ENCODE data around the gene WDR43. TPM values are rescaled to one million over a fixed set of nuclear protein-coding genes. Genes with fewer than 3 reads are reported as not detected.

The WDR43 gene
- total and polyA plus RNA-seq, 7 experiments from 2014 or later: 44.4 to 75.0 (median 60.4) TPM

DNA sequence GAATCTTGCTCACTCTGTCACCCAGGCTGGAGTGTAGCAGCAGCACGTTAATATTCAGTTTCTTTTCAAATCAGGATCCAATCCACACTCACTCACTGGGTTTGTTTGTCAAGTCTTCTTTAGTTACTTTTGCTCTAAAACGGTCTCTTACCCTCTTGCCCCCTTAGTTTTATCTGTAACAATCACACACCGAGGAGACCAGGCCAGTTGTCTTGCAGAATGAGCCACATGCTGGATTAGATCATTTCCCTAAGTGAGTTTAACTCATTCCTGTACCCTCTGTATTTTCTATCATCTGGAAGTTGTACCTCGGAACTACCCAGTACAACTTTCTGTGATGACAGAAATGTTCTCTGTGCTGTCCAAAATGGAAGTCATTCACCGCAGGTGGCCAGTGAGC is 65.9 kb downstream of the WDR43 start:
- intact Hi-C loops (cut with micrococcal nuclease): no loop called here
- Histone ChIP-seq H3K4me1 (ENCODE audit: control insufficient read depth in 2 of 2, insufficient read depth in 2 of 2, low read length in 2 of 2) (no peaks in the 10 kb centered on the region), H3K27me3 (ENCODE audit: control insufficient read depth in 2 of 2, insufficient read depth in 2 of 2, low read length in 2 of 2) (no peaks in the 10 kb centered on the region), H3K36me3 (ENCODE audit: control insufficient read depth in 2 of 3, insufficient read depth in 3 of 3, low read length in 3 of 3) (no peaks in the 10 kb centered on the region), H3K27ac (ENCODE audit: low read depth, low read length) (no peak overlapping the region), H3K4me3 (ENCODE audit: low read length) (no peak overlapping the region), H3K9me3 (ENCODE audit: control insufficient read depth in 2 of 3, low read length in 3 of 3) (no peaks in the 10 kb centered on the region)
- no peak overlapping the region for H3K27ac Mint-ChIP-seq
- CTCF ChIA-PET: interaction anchor here (0.6 to 1.7 kb wide), 2 partner anchors 58 to 157 kb away, joined by 3 to 4 read pairs; no protein-coding TSS in a partner anchor
- no peak for ATAC-seq
- peaks cover 0 to 18% (median 4%) of the 10 kb centered on the region in 7 donors for H3K4me1 Mint-ChIP-seq
- H3K9me3 Mint-ChIP-seq: no peaks in the 10 kb centered on the region
- H3K27me3 Mint-ChIP-seq: peaks cover 0 to 11% (median 0%) of the 10 kb centered on the region in 5 donors
- no peaks in the 10 kb centered on the region for H3K36me3 Mint-ChIP-seq
- DNase-seq: no peak
- POLR2A ChIA-PET: no interaction called here
- no peak overlapping the region for H3K4me3 Mint-ChIP-seq

DNA sequence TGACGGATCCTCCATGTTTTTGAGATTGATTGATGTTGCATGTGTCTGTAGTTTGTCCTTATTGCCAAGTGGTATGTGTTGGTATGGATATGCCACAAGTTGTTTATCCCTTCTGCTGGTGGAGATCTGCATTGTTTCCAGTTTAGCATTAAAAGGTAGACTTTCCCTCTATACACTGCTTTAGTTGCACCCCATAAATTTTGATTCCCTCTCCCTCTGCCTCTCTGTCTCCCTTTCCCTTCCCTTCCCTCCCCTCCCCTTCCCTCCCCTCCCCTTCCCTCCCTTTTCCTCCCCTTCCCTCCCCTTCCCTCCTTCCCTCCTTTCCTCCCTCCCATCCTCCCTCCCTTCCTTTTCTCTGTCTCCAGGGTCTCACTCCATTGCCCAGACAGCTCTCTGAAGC is 68.0 kb downstream of the WDR43 start:
- ChIA-PET POLR2A (no interaction called here), CTCF (no interaction called here)
- no peaks in the 10 kb centered on the region for H3K9me3 Mint-ChIP-seq
- no peak for ATAC-seq
- Histone ChIP-seq H3K36me3 (ENCODE audit: control insufficient read depth in 2 of 3, insufficient read depth in 3 of 3, low read length in 3 of 3) (no peaks in the 10 kb centered on the region), H3K27me3 (ENCODE audit: control insufficient read depth in 2 of 2, insufficient read depth in 2 of 2, low read length in 2 of 2) (no peaks in the 10 kb centered on the region), H3K4me3 (ENCODE audit: low read length) (no peak overlapping the region), H3K4me1 (ENCODE audit: control insufficient read depth in 2 of 2, insufficient read depth in 2 of 2, low read length in 2 of 2) (no peaks in the 10 kb centered on the region), H3K27ac (ENCODE audit: low read depth, low read length) (no peak overlapping the region), H3K9me3 (ENCODE audit: control insufficient read depth in 2 of 3, low read length in 3 of 3) (no peaks in the 10 kb centered on the region)
- peaks cover 0 to 9% (median 0%) of the 10 kb centered on the region in 5 donors for H3K27me3 Mint-ChIP-seq
- no peaks in the 10 kb centered on the region for H3K36me3 Mint-ChIP-seq
- H3K27ac Mint-ChIP-seq: no peak overlapping the region
- H3K4me1 Mint-ChIP-seq: peaks cover 0 to 12% (median 0%) of the 10 kb centered on the region in 7 donors
- intact Hi-C loops (cut with micrococcal nuclease): no loop called here
- DNase-seq: no peak
- H3K4me3 Mint-ChIP-seq: no peak overlapping the region

DNA sequence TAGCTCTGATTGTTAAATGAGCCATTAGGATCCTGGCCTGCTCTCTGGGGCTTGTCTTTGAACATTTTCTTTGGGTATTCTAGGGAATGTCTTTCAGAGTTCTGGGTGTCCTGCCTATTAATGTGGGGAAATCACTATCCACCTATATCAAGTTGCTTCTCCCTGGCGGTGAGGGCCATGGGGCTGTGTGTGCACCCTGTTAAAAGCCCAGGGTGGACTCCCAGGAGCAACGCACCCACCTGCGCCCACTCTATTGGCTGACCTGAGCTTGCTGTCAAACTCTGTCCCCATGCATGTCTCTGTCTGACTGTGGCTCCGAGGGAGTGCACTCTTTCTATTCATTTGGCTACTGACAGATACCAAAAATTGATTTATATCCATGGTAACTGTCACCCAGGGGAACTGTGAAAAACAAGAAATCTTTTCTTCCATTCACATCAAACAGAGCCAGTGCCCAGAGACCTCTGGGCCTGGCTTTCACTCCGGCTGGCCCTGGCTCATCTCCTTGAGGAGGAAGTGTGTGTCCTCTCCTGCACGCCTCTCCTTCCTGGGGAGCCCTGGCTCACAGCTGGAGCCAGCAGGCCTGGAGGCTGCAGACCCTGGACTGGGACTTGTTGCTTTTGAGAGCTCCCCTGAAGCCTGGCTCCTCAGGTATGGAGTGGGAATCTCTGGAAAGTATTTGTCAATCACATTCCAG is 76.1 kb downstream of the WDR43 start:
- ChIA-PET CTCF (interaction anchor here (0.7 kb wide), 1 partner anchor 45 kb away, joined by 7 read pairs; no protein-coding TSS in a partner anchor), POLR2A (no interaction called here)
- Mint-ChIP-seq H3K27ac (no peak overlapping the region), H3K4me3 (no peak overlapping the region), H3K36me3 (peaks cover 0 to 1% (median 0%) of the 10 kb centered on the region in 5 donors), H3K27me3 (peaks cover 0 to 4% (median 0%) of the 10 kb centered on the region in 5 donors), H3K9me3 (peaks cover 0 to 13% (median 3%) of the 10 kb centered on the region in 11 donors), H3K4me1 (peaks cover 8 to 13% (median 10%) of the 10 kb centered on the region in 7 donors)
- Histone ChIP-seq H3K4me3 (ENCODE audit: low read length) (no peak overlapping the region), H3K27me3 (ENCODE audit: control insufficient read depth in 2 of 2, insufficient read depth in 2 of 2, low read length in 2 of 2) (no peaks in the 10 kb centered on the region), H3K36me3 (ENCODE audit: control insufficient read depth in 2 of 3, insufficient read depth in 3 of 3, low read length in 3 of 3) (no peaks in the 10 kb centered on the region), H3K4me1 (ENCODE audit: control insufficient read depth in 2 of 2, insufficient read depth in 2 of 2, low read length in 2 of 2) (no peaks in the 10 kb centered on the region), H3K27ac (ENCODE audit: low read depth, low read length) (no peak overlapping the region), H3K9me3 (ENCODE audit: control insufficient read depth in 2 of 3, low read length in 3 of 3) (no peaks in the 10 kb centered on the region)
- DNase-seq (no peak), ATAC-seq (no peak)
- intact Hi-C loops (cut with micrococcal nuclease): no loop called here

DNA sequence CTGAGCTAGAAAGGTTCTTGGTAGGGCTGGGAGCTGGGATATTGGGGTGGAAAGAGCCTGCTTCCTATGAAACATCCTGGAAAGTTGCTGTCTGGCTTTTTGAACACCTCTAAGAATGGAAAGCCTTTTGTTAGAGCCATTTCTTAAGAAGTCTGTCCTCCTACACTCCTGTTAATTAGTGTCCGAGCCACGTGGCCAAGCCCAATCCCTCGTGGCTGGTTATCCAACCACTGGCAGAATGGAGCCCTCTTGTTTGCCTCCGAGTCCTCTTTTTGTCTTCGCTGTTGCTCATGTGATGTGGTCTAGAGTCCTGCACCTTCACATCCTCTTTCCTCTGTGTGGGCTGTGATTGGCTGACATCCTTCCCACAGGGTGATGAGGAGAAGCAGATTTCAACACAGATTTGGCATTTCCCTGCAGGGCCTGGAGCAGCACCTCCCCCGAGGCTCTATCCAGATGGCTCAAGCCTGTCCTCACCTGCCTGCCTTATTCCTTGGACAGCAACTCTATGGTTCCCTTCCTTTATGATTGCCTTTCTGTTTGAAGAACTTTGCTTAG is 78.4 kb downstream of the WDR43 start:
- CTCF ChIA-PET: interaction anchor here (0.6 kb wide), 1 partner anchor 88 kb away, joined by 3 read pairs; no protein-coding TSS in a partner anchor

DNA sequence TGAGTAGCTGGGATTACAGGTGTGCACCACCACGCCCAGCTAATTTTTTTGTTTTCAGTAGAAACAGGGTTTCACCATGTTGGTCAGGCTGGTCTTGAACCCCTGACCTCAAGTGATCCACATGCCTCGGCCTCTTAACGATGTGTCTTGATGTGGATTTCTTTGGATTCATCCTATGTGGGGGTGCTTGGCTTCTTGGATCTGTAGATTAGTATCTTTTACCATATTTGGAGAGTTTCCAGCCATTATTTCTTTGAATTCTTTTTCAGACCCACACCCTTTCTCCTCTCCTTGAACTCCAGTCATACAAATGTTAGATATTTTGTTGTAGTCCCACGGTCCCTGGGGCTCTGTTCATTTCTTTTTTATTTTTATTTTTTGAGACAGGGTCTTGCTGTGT is 79.8 kb downstream of the WDR43 start:
- ATAC-seq: no peak

More for the DNA sequence above, 78.4 kb downstream of the WDR43 start:
- peak; percentile 58 for ATAC-seq
- POLR2A ChIA-PET: no interaction called here
- H3K4me3 ChIP-seq (ENCODE audit: low read length): no peak overlapping the region
- H3K36me3 ChIP-seq (ENCODE audit: control insufficient read depth in 2 of 3, insufficient read depth in 3 of 3, low read length in 3 of 3): no peaks in the 10 kb centered on the region
- H3K4me1 Mint-ChIP-seq: peaks cover 8 to 13% (median 10%) of the 10 kb centered on the region in 7 donors
- peaks cover 0 to 13% (median 3%) of the 10 kb centered on the region in 11 donors for H3K9me3 Mint-ChIP-seq
- H3K27ac Mint-ChIP-seq: no peak overlapping the region
- peak overlapping the region in 2 of 10 donors; percentile 33 to 34 for H3K4me3 Mint-ChIP-seq
- H3K27ac ChIP-seq (ENCODE audit: low read depth, low read length): no peak overlapping the region
- intact Hi-C loops (cut with micrococcal nuclease): no loop called here
- H3K9me3 ChIP-seq (ENCODE audit: control insufficient read depth in 2 of 3, low read length in 3 of 3): no peaks in the 10 kb centered on the region
- no peak for DNase-seq
- H3K4me1 ChIP-seq (ENCODE audit: control insufficient read depth in 2 of 2, insufficient read depth in 2 of 2, low read length in 2 of 2): no peaks in the 10 kb centered on the region
- H3K27me3 Mint-ChIP-seq: peaks cover 0 to 3% (median 0%) of the 10 kb centered on the region in 5 donors
- H3K36me3 Mint-ChIP-seq: peaks cover 0 to 1% (median 0%) of the 10 kb centered on the region in 5 donors
- no peaks in the 10 kb centered on the region for H3K27me3 ChIP-seq (ENCODE audit: control insufficient read depth in 2 of 2, insufficient read depth in 2 of 2, low read length in 2 of 2)

DNA sequence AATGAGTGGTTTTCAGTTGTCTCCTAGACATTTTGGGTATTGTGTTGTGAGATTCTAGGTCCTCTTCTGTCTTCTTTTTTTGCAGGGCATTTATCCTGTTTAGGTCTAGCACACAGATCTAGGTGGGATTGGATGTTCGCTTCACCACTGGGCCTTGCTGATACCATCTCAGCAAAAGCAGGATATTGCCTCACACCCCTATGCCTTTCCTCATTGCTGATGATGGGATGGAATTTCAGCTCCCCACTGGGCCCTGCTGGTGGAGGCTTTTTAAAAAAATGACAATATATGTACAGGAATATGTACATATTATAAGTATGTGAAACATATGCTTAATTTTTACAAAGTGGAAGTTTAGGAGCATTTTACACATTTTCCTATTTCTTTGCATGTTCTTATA is 81.2 kb downstream of the WDR43 start:
- intact Hi-C loops (cut with micrococcal nuclease): no loop called here
- Mint-ChIP-seq H3K27me3 (peaks cover 0 to 3% (median 0%) of the 10 kb centered on the region in 5 donors), H3K27ac (no peak overlapping the region), H3K4me3 (no peak overlapping the region), H3K36me3 (peaks cover 0 to 1% (median 0%) of the 10 kb centered on the region in 5 donors), H3K9me3 (peaks cover 0 to 13% (median 3%) of the 10 kb centered on the region in 11 donors), H3K4me1 (peaks cover 8 to 13% (median 10%) of the 10 kb centered on the region in 7 donors)
- H3K9me3 ChIP-seq (ENCODE audit: control insufficient read depth in 2 of 3, low read length in 3 of 3): no peaks in the 10 kb centered on the region
- ChIA-PET POLR2A (no interaction called here), CTCF (no interaction called here)
- no peak overlapping the region for H3K4me3 ChIP-seq (ENCODE audit: low read length)
- H3K36me3 ChIP-seq (ENCODE audit: control insufficient read depth in 2 of 3, insufficient read depth in 3 of 3, low read length in 3 of 3): no peaks in the 10 kb centered on the region
- H3K27ac ChIP-seq (ENCODE audit: low read depth, low read length): no peak overlapping the region
- no peaks in the 10 kb centered on the region for H3K4me1 ChIP-seq (ENCODE audit: control insufficient read depth in 2 of 2, insufficient read depth in 2 of 2, low read length in 2 of 2)
- DNase-seq: no peak
- ATAC-seq: no peak
- no peaks in the 10 kb centered on the region for H3K27me3 ChIP-seq (ENCODE audit: control insufficient read depth in 2 of 2, insufficient read depth in 2 of 2, low read length in 2 of 2)

More for the DNA sequence above, 79.8 kb downstream of the WDR43 start:
- H3K36me3 ChIP-seq (ENCODE audit: control insufficient read depth in 2 of 3, insufficient read depth in 3 of 3, low read length in 3 of 3): no peaks in the 10 kb centered on the region
- intact Hi-C loops (cut with micrococcal nuclease): no loop called here
- no peaks in the 10 kb centered on the region for H3K4me1 ChIP-seq (ENCODE audit: control insufficient read depth in 2 of 2, insufficient read depth in 2 of 2, low read length in 2 of 2)
- H3K4me1 Mint-ChIP-seq: peaks cover 8 to 13% (median 10%) of the 10 kb centered on the region in 7 donors
- H3K9me3 ChIP-seq (ENCODE audit: control insufficient read depth in 2 of 3, low read length in 3 of 3): no peaks in the 10 kb centered on the region
- peaks cover 0 to 3% (median 0%) of the 10 kb centered on the region in 5 donors for H3K27me3 Mint-ChIP-seq
- no peak overlapping the region for H3K4me3 ChIP-seq (ENCODE audit: low read length)
- ChIA-PET POLR2A (no interaction called here), CTCF (no interaction called here)
- H3K36me3 Mint-ChIP-seq: peaks cover 0 to 1% (median 0%) of the 10 kb centered on the region in 5 donors
- no peak for DNase-seq
- no peak overlapping the region for H3K4me3 Mint-ChIP-seq
- H3K27me3 ChIP-seq (ENCODE audit: control insufficient read depth in 2 of 2, insufficient read depth in 2 of 2, low read length in 2 of 2): no peaks in the 10 kb centered on the region
- H3K27ac ChIP-seq (ENCODE audit: low read depth, low read length): no peak overlapping the region
- H3K9me3 Mint-ChIP-seq: peaks cover 0 to 13% (median 3%) of the 10 kb centered on the region in 11 donors
- no peak overlapping the region for H3K27ac Mint-ChIP-seq
